ENCODE measurements around the gene ATP6V0D1.

- TF ChIP-seq POLR2A (IDR thresholded peaks at IDR 0.05; ENCODE audit: low read depth, low read length) = no peak
- no peak for TF ChIP-seq POLR2AphosphoS5 (IDR thresholded peaks at IDR 0.05; ENCODE audit: low read depth, low read length)
- TF ChIP-seq TAF1 (IDR thresholded peaks at IDR 0.05; ENCODE audit: low read depth, low read length) = no peak
- TF ChIP-seq PAX5 (IDR thresholded peaks at IDR 0.05; ENCODE audit: insufficient read depth, low read length, severe bottlenecking) = no peak
- TF ChIP-seq POU2F2 (IDR thresholded peaks at IDR 0.05; ENCODE audit: low read depth, low read length) = no peak
- TF ChIP-seq SPI1 (IDR thresholded peaks at IDR 0.05; ENCODE audit: low read depth, low read length) = no peak
Observed at GRCh38 chr16:67424261-67424615, 56.7 kb downstream of the ATP6V0D1 start.

Measured in GM12891 (cell line).